OCI-LY3 (cell line): Measurements from ENCODE around the gene SRPK2.

Experiments used
- CTCF ChIP-seq: fragments of 200-600, 300-600 bp; sonication (generic); IDR thresholded peaks from 2 replicates; pipeline ENCODE4 v1.5.1; 2014; ENCODE audit warnings: antibody characterized with exemption, low read length, low read depth
- EZH2phosphoT487 ChIP-seq: fragments of 200-600 bp; shearing (Covaris generic); IDR thresholded peaks from 2 replicates; pipeline ENCODE4 v1.6.1; 2018; ENCODE audit warnings: antibody characterized with exemption, mixed run types, low read depth

- no peak for TF ChIP-seq CTCF
- TF ChIP-seq EZH2phosphoT487 = no peak
Observed at GRCh38 chr7:105250239-105250638, 138.5 kb downstream of the SRPK2 start.
